Measurements from ENCODE around the gene ZNF609.

DNA sequence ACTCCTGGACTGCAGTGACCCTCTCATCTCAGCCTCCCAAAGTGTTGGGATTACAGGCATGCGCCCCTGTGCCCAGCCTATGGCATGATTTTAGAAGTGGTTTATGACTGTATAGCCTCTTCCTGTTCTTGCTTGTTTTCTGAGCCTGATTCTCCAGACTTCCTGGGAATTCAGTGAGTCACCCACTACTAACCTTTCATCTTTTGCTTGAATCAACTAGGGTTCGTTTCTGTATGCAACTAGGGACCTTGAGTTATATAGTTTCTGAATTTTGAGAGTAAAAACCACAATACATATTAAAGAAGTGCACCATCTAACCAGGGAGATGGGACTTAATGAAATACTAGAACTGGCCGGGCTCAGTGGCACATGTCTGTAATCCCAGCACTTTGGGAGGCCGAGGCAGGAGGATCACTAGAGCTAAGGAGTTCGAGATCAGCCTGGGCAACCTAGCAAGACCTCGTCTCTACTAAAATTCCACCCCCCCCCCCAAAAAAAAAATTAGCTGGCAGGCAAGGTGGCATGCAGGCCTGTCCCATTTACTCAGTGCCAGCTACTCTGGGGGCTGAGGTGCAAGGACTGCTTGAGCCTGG lies 76.0 kb downstream of the ZNF609 start:
- TF ChIP-seq PATZ1 (CRISPR knock-in tag; IDR thresholded peaks at IDR 0.05; ENCODE audit: borderline replicate concordance), result no peak
- TF ChIP-seq TCF4 (CRISPR knock-in tag; IDR thresholded peaks at IDR 0.05; ENCODE audit: borderline replicate concordance), result no peak
- TF ChIP-seq ESRRG (CRISPR knock-in tag; IDR thresholded peaks at IDR 0.05), result no peak
- no peak for TF ChIP-seq CSDC2 (CRISPR knock-in tag; IDR thresholded peaks at IDR 0.05)
- TF ChIP-seq TOX (CRISPR knock-in tag; IDR thresholded peaks at IDR 0.05; ENCODE audit: borderline replicate concordance), result no peak

All from SK-N-SH treated with all-trans-retinoic acid at 6 μM for 48 hours (cell line).